DOHH2 (cell line): ENCODE measurements around the gene MYD88.

Source experiments
- H3F3A ChIP-seq: fragments of 200-600 bp; sonication (generic), shearing (Covaris generic); 2 replicates; pipeline ENCODE4 v1.6.0; 2016; ENCODE audit warnings: antibody characterized with exemption, mild to moderate bottlenecking; ENCODE audit not compliant: control insufficient read depth, insufficient read depth
- H3K27ac ChIP-seq: fragments of 200-600 bp; sonication (generic); 2 replicates; pipeline ENCODE4 v1.5.1; 2014; ENCODE audit warnings: low read depth, mild to moderate bottlenecking, low read length, moderate library complexity
- H3K27me3 ChIP-seq: fragments of 200-600 bp; sonication (generic); 2 replicates; pipeline ENCODE4 v1.6.1; 2014; ENCODE audit warnings: mild to moderate bottlenecking, low read length, mixed read lengths; ENCODE audit not compliant: control insufficient read depth
- H3K36me3 ChIP-seq: fragments of 200-600 bp; sonication (generic); 2 replicates; pipeline ENCODE4 v1.6.1; 2014; ENCODE audit warnings: mild to moderate bottlenecking, low read length, moderate library complexity, mixed read lengths; ENCODE audit not compliant: control insufficient read depth
- H3K4me1 ChIP-seq: fragments of 200-600 bp; sonication (generic); 2 replicates; pipeline ENCODE4 v1.6.1; 2014; ENCODE audit warnings: mild to moderate bottlenecking, low read length, mixed read lengths; ENCODE audit not compliant: control insufficient read depth
- H3K4me2 ChIP-seq: fragments of 200-600 bp; sonication (generic); 2 replicates; pipeline ENCODE4 v1.6.0; 2014; ENCODE audit warnings: mild to moderate bottlenecking, low read length, moderate library complexity
- H3K4me3 ChIP-seq: fragments of 200-600 bp; sonication (generic); 2 replicates; pipeline ENCODE4 v1.5.1; 2014; ENCODE audit warnings: mild to moderate bottlenecking, low read length, mixed read lengths
- H3K79me2 ChIP-seq: fragments of 200-600 bp; sonication (generic); 2 replicates; pipeline ENCODE4 v1.6.1; 2014; ENCODE audit warnings: mild to moderate bottlenecking, low read length, mixed read lengths; ENCODE audit not compliant: control insufficient read depth
- H3K9me2 ChIP-seq: fragments of 200-600 bp; sonication (generic); replicated peaks from 2 replicates; pipeline ENCODE4 v1.6.1; 2014; ENCODE audit warnings: mild to moderate bottlenecking, low read length, mixed read lengths; ENCODE audit not compliant: control insufficient read depth
- H3K9me3 ChIP-seq: fragments of 200-600 bp; sonication (generic); 2 replicates; pipeline ENCODE4 v1.6.1; 2014; ENCODE audit warnings: antibody characterized with exemption, low read length, mixed read lengths; ENCODE audit not compliant: control insufficient read depth, insufficient read depth
- H4K20me1 ChIP-seq: fragments of 200-600 bp; sonication (generic); 2 replicates; pipeline ENCODE4 v1.6.0; 2014; ENCODE audit warnings: low read depth, mild to moderate bottlenecking, antibody characterized with exemption, low read length, moderate library complexity; ENCODE audit not compliant: control insufficient read depth, insufficient read depth
- CTCF ChIP-seq: fragments of 200-600 bp; sonication (generic); IDR thresholded peaks from one replicate; pipeline ENCODE4 v1.5.1; 2014; ENCODE audit warnings: antibody characterized with exemption, mild to moderate bottlenecking, low read depth, low read length; ENCODE audit not compliant: poor library complexity, severe bottlenecking
- EZH2phosphoT487 ChIP-seq: fragments of 200-600 bp; sonication (generic); IDR thresholded peaks from 2 replicates; pipeline ENCODE4 v1.6.1; 2017; ENCODE audit warnings: borderline replicate concordance, mild to moderate bottlenecking, antibody characterized with exemption, low read length, moderate library complexity, mixed read lengths

MYD88 gene

GRCh38 chr3:38094999-38095398 is 43.5 kb upstream of the MYD88 start:
- peaks cover 23% of the 10 kb centered on the region for H3K4me1 ChIP-seq
- no peaks in the 10 kb centered on the region for H3F3A ChIP-seq
- no peaks in the 10 kb centered on the region for H3K9me3 ChIP-seq
- no peaks in the 10 kb centered on the region for H3K9me2 ChIP-seq
- H4K20me1 ChIP-seq: no peaks in the 10 kb centered on the region
- TF ChIP-seq CTCF (no peak), EZH2phosphoT487 (no peak)
- no peak overlapping the region for H3K27ac ChIP-seq
- no peak overlapping the region for H3K4me3 ChIP-seq
- H3K79me2 ChIP-seq: no peaks in the 10 kb centered on the region
- no peak overlapping the region for H3K4me2 ChIP-seq
- peaks cover 14% of the 10 kb centered on the region; the same call in 1 of the 2 replicates for H3K27me3 ChIP-seq
- H3K36me3 ChIP-seq: no peaks in the 10 kb centered on the region

GRCh38 chr3:38095669-38096483 is 42.6 kb upstream of the MYD88 start:
- Histone ChIP-seq H3K9me3 (no peaks in the 10 kb centered on the region), H3K9me2 (no peaks in the 10 kb centered on the region), H4K20me1 (no peaks in the 10 kb centered on the region), H3K27ac (no peak overlapping the region), H3K4me1 (peaks cover 23% of the 10 kb centered on the region), H3K4me3 (no peak overlapping the region), H3K79me2 (no peaks in the 10 kb centered on the region), H3F3A (no peaks in the 10 kb centered on the region), H3K27me3 (peaks cover 14% of the 10 kb centered on the region; the same call in 1 of the 2 replicates), H3K36me3 (no peaks in the 10 kb centered on the region), H3K4me2 (no peak overlapping the region)
- TF ChIP-seq EZH2phosphoT487: no peak
- TF ChIP-seq CTCF: no peak

- H3K9me3 ChIP-seq: no peaks in the 10 kb centered on the region
- H3K4me1 ChIP-seq: peaks cover 11% of the 10 kb centered on the region
- TF ChIP-seq EZH2phosphoT487 (no peak), CTCF (no peak)
- H3K4me3 ChIP-seq: no peak overlapping the region
- H3K79me2 ChIP-seq: no peaks in the 10 kb centered on the region
- no peak overlapping the region for H3K27ac ChIP-seq
- H4K20me1 ChIP-seq: no peaks in the 10 kb centered on the region
- H3F3A ChIP-seq: no peaks in the 10 kb centered on the region
- H3K4me2 ChIP-seq: no peak overlapping the region
- no peaks in the 10 kb centered on the region for H3K9me2 ChIP-seq
- H3K27me3 ChIP-seq: 0 out of 2 replicates have a peak, but pooled peaks cover 8% of the 10 kb centered on the region
- no peaks in the 10 kb centered on the region for H3K36me3 ChIP-seq
Measured at GRCh38 chr3:38097446-38098375, 40.8 kb upstream of the MYD88 start.
